Measurements from ENCODE around the gene KCNMB2.
"Not testable (repeated sequence)": the region's sequence is repeated elsewhere in the genome, so short reads cannot be mapped to it uniquely, and the experiment has no call there.

GRCh38 chr3:178549426-178549825, 13.2 kb downstream of the KCNMB2 start:
- not testable (repeated sequence) for TF ChIP-seq FOXA1 (IDR thresholded peaks at IDR 0.05); L3MBTL2 (conservative IDR thresholded peaks at IDR 0.05); NFRKB (IDR thresholded peaks at IDR 0.05); SP1 (IDR thresholded peaks at IDR 0.05); ELF4 (IDR thresholded peaks at IDR 0.05); FOXK2 (IDR thresholded peaks at IDR 0.05); SUZ12 (IDR thresholded peaks at IDR 0.05); FOXM1 (IDR thresholded peaks at IDR 0.05; ENCODE audit: borderline replicate concordance)

Measured in HEK293T (cell line).